Stimulated activated naive B cell treated with anti-CD40 and anti-IgM and Interleukin-4, amounts not matched to agents 10 μg/mL and 1 μg/mL and 100 μg/mL, for 72 hours (primary cell): ENCODE data around the gene CELF2.

Source experiments
- ATAC-seq, 2 donors: fragments of 150-1000 bp; cut with Tn5 transposase; replicated peaks; 2 replicates each; pipeline ENCODE4 v1.10.0; 2021; ENCODE audit warnings: moderate library complexity in 1 of 2
- DNase-seq: peaks from one replicate; pipeline ENCODE4 v3.0.0; 2021
- H3K27ac Mint-ChIP-seq: one replicate; pipeline ENCODE4 v1.8.0; 2022; ENCODE audit warnings: mild to moderate bottlenecking, mixed read lengths
- H3K27me3 Mint-ChIP-seq, 2 donors: one replicate each; pipeline ENCODE4 v1.8.0; 2022; ENCODE audit warnings: mixed read lengths in 2 of 2
- H3K36me3 Mint-ChIP-seq, 2 donors: one replicate each; pipeline ENCODE4 v1.8.0; 2022; ENCODE audit warnings: mixed read lengths in 2 of 2, mild to moderate bottlenecking in 1 of 2
- H3K4me1 Mint-ChIP-seq, 2 donors: one replicate each; pipeline ENCODE4 v1.8.0; 2022; ENCODE audit warnings: mixed read lengths in 2 of 2, mild to moderate bottlenecking in 1 of 2
- H3K4me3 Mint-ChIP-seq, 2 donors: one replicate each; pipeline ENCODE4 v1.8.0; 2022; ENCODE audit warnings: mild to moderate bottlenecking in 2 of 2, mixed read lengths in 2 of 2, moderate library complexity in 1 of 2
- H3K9me3 Mint-ChIP-seq, 2 donors: one replicate each; pipeline ENCODE4 v1.8.0; 2022; ENCODE audit warnings: mixed read lengths in 2 of 2, mild to moderate bottlenecking in 1 of 2

The CELF2 gene

DNA sequence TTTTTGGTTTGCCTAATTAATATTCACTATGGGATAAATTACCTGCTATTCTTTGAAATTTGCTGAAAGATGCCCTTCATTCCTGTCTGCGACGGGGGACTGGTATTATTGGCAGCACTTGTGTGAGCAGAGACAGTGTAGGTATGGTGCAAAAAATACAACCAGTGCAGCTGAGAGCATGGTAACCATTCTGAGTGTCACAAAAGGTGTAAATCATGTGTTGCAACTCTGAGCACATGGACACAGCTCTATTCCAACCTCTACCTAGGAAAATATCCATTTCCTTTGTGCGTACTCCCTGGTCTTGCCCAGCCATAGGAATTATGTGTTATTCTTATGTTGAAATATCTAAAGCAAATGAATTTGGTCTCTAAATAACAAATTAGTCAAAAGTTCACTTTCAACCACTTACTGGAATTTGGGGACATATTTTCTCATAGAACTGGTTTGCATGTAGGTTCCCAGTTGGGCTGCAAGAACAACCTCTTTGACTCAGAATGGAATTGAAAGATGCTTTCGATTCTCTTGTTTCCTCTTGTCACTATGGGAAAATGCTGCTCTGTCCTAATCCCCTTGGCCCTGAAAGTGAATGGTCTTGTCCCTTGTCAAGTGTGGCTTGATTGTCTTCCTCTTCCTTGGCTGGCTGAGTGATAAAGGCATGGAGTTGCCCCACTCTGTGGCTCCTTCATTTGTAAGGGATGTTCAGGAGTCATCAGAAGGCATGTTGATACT lies 57.0 kb downstream of the CELF2 start:
- Mint-ChIP-seq H3K27me3 (peaks cover 12 to 27% of the 10 kb centered on the region in 2 donors), H3K4me3 (no peak overlapping the region), H3K27ac (no peak overlapping the region)

DNA sequence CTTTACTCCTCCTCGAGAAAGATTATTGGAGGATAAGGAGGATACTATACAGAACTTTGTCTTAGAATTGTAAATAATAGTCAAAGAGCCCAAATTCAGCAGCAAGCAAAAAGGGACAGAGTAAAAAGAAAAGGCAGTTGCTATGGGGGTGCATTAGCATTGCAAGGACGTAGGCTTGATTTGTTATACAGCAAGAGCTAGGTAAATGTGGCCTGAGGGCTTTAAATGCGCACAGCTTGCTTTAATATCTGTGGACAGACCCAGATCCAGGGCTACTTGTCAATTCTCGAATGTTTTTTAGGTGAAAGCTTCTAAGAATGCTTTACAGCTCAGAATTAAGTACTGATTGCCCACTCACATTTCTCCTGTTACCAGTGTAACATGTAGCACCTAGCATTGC lies 58.5 kb downstream of the CELF2 start:
- Mint-ChIP-seq H3K27ac (no peak overlapping the region), H3K27me3 (peaks cover 6 to 18% of the 10 kb centered on the region in 2 donors)
- no peak for ATAC-seq

More for the DNA sequence above, 57.0 kb downstream of the CELF2 start:
- Mint-ChIP-seq H3K9me3 (no peaks in the 10 kb centered on the region), H3K4me1 (peaks cover 0 to 3% of the 10 kb centered on the region in 2 donors), H3K36me3 (no peaks in the 10 kb centered on the region)
- ATAC-seq (peak in 1 of 2 donors; percentile 51), DNase-seq (no peak)

DNA sequence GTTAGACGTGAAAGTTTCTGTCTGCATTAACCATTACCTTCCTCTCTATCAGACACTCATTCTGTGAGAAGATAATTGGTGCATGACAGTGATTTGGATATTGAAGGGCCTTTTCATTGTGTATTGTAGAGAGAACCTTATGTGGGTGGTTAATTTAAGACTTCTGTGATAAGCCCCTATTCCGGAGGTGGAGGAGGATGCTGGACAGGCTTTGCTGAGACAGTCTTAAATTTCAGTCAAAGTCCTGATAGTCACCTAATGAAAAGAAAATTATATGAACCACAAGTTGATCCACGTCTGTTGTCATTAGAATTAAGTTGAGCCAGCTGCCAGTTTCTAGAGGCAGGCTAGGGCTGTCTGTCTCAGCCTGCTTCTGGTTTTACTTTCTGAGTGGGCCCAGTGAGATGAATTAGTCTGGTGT lies 62.9 kb downstream of the CELF2 start:
- no peaks in the 10 kb centered on the region for H3K36me3 Mint-ChIP-seq
- peaks cover 0 to 2% of the 10 kb centered on the region in 2 donors for H3K4me1 Mint-ChIP-seq
- H3K9me3 Mint-ChIP-seq: no peaks in the 10 kb centered on the region
- DNase-seq (no peak), ATAC-seq (peak in 1 of 2 donors; percentile 80)
- H3K4me3 Mint-ChIP-seq: no peak overlapping the region
- H3K27ac Mint-ChIP-seq: no peak overlapping the region
- H3K27me3 Mint-ChIP-seq: peaks cover 9 to 18% of the 10 kb centered on the region in 2 donors

More for the DNA sequence above, 58.5 kb downstream of the CELF2 start:
- Mint-ChIP-seq H3K4me3 (no peak overlapping the region), H3K4me1 (peaks cover 0 to 4% of the 10 kb centered on the region in 2 donors), H3K36me3 (no peaks in the 10 kb centered on the region), H3K9me3 (no peaks in the 10 kb centered on the region)
- DNase-seq: no peak

DNA sequence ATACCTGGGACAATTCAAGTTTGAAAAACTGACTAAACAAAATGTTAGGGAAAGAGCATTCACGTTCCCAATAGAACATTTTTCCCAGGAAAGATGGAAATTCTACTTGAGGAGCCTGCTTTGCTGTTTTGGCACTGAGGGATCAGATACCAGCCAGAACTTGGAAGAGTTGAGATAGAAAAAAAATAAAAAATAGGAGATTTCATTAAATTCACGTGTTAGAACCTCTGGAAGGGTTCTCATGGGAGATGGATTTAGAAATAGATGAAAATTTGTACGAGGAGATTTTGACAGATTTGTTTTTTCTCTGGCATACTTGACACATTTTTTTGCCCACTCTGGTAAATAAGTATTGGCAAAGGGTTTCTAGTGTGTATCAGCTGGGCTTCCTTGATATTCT lies 63.7 kb downstream of the CELF2 start:
- no peaks in the 10 kb centered on the region for H3K9me3 Mint-ChIP-seq
- no peaks in the 10 kb centered on the region for H3K36me3 Mint-ChIP-seq
- DNase-seq (no peak), ATAC-seq (no peak)
- peaks cover 0 to 2% of the 10 kb centered on the region in 2 donors for H3K4me1 Mint-ChIP-seq
- H3K27me3 Mint-ChIP-seq: peaks cover 5 to 17% of the 10 kb centered on the region in 2 donors
- no peak overlapping the region for H3K27ac Mint-ChIP-seq
- no peak overlapping the region for H3K4me3 Mint-ChIP-seq

DNA sequence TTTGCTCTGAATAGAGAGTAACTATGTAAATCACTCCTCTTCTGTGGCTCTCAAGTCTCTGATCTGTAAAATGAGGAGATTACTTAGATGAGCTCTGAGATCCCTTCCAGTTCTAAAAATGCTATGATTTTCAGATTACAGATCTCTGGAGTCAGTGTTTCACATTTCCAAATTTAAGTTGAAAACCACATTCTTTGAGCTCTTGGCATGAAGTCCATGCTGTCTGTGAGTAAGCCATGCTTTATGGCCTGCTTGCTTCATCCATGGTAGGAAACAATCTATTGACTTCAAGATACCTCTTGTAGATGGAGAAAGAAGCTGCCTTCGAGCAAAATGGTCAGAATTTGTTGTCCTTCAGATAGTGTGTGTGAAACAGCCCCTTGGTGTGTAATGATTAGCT lies 64.9 kb downstream of the CELF2 start:
- Mint-ChIP-seq H3K4me3 (no peak overlapping the region), H3K36me3 (no peaks in the 10 kb centered on the region), H3K9me3 (no peaks in the 10 kb centered on the region), H3K27ac (no peak overlapping the region), H3K27me3 (peaks cover 5 to 17% of the 10 kb centered on the region in 2 donors), H3K4me1 (peaks cover 0 to 2% of the 10 kb centered on the region in 2 donors)
- ATAC-seq: no peak
- no peak for DNase-seq

DNA sequence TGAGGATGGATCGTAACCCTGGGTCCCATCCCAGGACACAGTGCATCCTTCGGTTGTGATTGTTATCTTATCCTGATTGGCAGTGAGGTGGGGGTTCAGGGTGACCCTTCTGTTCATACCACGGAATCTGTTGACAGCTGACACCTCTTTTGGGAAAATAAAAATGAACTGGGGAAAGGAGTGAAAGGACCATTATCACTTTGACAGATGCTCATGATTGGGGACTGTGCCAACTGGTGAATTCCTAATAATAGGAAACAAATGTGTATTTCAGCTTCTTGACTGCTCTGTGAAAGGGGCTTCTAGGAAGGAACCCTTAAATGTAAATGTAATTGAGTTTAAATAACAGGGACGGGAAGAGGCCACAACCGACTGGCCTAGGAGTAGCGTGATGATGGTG lies 65.4 kb downstream of the CELF2 start:
- Mint-ChIP-seq H3K9me3 (no peaks in the 10 kb centered on the region), H3K4me1 (peaks cover 0 to 2% of the 10 kb centered on the region in 2 donors), H3K4me3 (no peak overlapping the region), H3K36me3 (no peaks in the 10 kb centered on the region), H3K27me3 (peaks cover 5 to 17% of the 10 kb centered on the region in 2 donors), H3K27ac (no peak overlapping the region)
- DNase-seq: no peak
- no peak for ATAC-seq

DNA sequence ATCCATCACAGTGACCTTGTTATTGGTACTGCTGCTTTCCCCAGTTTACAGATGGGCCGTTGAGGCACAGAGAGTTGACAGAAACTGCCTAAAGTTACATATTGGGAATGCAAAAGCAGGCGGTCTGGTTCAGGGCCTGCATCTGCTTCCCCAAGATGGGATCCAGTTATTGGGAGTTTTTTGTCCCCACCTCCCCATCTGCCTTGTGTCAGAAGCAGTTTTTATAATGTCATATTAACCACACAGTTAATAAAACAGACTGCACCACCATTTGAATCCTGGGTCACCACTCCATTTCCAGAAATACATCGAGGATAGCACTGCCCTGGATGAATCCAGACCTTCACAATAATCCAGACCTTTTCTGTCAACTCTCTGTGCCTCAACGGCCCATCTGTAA lies 67.9 kb downstream of the CELF2 start:
- H3K27ac Mint-ChIP-seq: no peak overlapping the region
- H3K4me3 Mint-ChIP-seq: no peak overlapping the region
- ATAC-seq: no peak
- no peaks in the 10 kb centered on the region for H3K36me3 Mint-ChIP-seq
- H3K27me3 Mint-ChIP-seq: peaks cover 5 to 17% of the 10 kb centered on the region in 2 donors
- peaks cover 0 to under 1% of the 10 kb centered on the region in 2 donors for H3K4me1 Mint-ChIP-seq
- no peak for DNase-seq
- no peaks in the 10 kb centered on the region for H3K9me3 Mint-ChIP-seq

DNA sequence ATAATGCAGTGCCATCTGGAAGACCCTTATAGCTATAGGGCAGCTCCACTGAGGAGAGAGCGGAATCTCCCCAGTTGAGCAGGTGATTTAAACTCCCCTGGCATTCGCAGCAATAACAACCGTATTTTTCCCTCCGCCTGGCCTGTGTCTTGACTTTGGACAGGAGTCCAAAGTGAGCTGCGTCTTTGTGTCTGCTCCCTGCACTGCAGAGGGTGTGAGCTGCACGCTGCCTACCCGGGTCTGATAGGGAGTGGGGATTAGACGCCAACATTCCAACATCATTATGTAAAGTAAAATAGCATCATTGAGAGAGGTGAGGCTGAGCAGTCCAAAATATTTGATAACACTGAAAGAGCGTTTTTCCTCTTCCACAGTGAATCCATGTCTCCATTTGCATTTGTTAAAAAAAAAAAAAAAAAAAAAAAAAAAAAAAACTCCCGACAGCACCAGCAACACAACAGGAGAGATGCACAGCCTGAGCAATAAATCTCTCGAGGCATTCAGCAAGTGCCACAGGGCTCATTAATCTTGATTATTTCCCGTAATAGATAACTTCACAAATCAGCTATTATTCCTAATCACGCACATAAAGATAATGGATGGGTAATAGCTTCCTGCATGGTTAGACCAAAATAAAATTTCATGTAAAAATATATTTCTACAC lies 68.6 kb downstream of the CELF2 start:
- Mint-ChIP-seq H3K36me3 (no peaks in the 10 kb centered on the region), H3K4me3 (no peak overlapping the region), H3K4me1 (peaks cover under 1 to 2% of the 10 kb centered on the region in 2 donors), H3K9me3 (no peaks in the 10 kb centered on the region), H3K27me3 (peaks cover 5 to 17% of the 10 kb centered on the region in 2 donors), H3K27ac (no peak overlapping the region)
- no peak for DNase-seq
- ATAC-seq: no peak

DNA sequence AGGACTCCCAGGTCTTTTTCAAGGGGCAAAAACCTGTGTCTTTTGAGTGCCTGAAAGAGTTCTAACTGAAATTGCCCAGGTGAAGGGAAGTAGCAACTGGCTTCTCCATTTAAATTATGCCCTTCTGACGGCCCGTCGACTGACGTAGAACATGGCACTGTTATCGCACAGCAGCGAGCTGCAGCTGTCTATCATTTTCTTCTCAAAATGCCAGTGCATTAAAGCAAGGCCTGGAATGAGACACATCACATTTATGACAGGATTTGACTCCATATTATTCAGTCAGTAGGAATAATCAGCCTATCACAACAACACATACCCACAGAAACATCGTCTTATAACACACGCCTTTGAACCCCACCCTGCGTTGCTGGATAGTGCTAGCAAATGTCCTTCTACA lies 69.7 kb downstream of the CELF2 start:
- Mint-ChIP-seq H3K4me1 (peaks cover 3 to 7% of the 10 kb centered on the region in 2 donors), H3K9me3 (no peaks in the 10 kb centered on the region), H3K4me3 (no peak overlapping the region), H3K27me3 (peaks cover 5 to 11% of the 10 kb centered on the region in 2 donors), H3K27ac (no peak overlapping the region), H3K36me3 (no peaks in the 10 kb centered on the region)
- ATAC-seq (no peak), DNase-seq (no peak)

DNA sequence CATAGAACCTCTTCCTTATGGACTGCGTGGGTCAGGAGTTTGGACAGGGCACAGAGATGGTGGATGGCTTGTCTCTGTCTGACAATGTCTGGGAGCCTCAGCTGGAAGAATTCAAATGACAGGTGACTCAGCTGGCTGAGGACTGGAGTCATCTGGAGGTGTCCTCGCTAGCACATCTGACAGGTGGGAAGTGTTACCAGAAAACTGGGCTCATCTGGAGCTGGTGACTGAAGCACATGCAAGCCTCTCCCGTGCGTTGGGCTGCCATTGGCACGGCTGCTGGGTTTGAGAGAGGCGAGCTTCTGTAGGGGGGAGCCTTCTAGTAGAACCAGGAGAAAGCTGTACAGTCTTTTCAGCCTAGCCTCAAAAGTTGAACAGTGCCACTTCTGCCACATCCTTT lies 71.0 kb downstream of the CELF2 start:
- Mint-ChIP-seq H3K4me1 (peaks cover 6 to 9% of the 10 kb centered on the region in 2 donors), H3K9me3 (no peaks in the 10 kb centered on the region), H3K4me3 (no peak overlapping the region), H3K27ac (no peak overlapping the region), H3K27me3 (peaks cover 4 to 5% of the 10 kb centered on the region in 2 donors), H3K36me3 (no peaks in the 10 kb centered on the region)
- ATAC-seq (no peak), DNase-seq (no peak)

DNA sequence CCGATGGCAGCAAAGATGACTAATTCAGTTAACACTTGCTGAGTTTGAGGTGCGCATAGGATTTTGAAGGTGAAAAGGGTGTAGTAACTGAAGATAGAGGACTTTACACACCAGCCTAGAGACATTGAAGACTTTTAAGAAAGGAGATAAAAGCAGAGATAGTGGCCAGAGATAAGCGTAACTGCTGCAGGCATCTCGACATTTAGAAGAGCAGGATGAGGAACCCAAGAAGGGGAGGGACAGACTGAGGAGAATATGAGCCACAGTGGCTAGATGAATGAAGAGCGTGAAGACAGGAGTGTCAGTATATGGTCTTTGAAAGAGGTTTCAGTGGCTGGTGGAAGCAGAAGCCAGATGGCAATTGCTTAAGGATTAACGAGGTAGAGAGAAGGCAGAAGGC lies 71.6 kb downstream of the CELF2 start:
- Mint-ChIP-seq H3K27ac (no peak overlapping the region), H3K4me3 (no peak overlapping the region), H3K36me3 (no peaks in the 10 kb centered on the region), H3K9me3 (no peaks in the 10 kb centered on the region), H3K4me1 (peaks cover 6 to 15% of the 10 kb centered on the region in 2 donors), H3K27me3 (peaks cover under 1 to 2% of the 10 kb centered on the region in 2 donors)
- no peak for DNase-seq
- no peak for ATAC-seq

DNA sequence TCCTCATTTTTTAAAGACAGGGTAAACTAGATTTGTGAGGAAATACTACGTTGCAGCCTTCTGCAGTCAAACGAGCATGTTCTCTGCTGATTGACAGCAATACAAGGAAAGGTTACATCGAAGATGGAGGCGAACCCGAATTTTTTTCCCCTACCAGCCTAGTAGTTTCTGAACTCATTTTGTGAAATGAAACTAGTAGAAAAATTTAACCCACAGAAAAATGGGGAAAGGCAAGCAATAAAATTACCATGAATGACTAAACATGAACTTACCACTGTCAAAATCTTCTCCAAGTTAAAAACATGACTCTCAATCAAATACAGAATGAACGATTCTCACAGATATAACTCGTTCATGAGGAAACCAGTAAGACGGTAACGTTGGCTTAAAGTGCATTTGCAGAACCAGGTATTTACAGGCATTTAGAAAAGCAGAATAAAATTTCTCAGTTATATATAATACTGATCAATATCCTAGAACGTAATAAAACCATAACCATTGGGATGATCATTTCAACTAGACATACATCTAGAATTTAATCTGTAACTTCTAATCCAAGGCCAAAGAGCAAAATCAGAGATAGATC lies 73.9 kb downstream of the CELF2 start:
- Mint-ChIP-seq H3K27me3 (no peaks in the 10 kb centered on the region), H3K27ac (peak overlapping the region; percentile 59), H3K9me3 (no peaks in the 10 kb centered on the region), H3K4me3 (no peak overlapping the region), H3K36me3 (no peaks in the 10 kb centered on the region), H3K4me1 (peaks cover 14 to 26% of the 10 kb centered on the region in 2 donors)
- ATAC-seq (peak; percentile 73 to 84), DNase-seq (peak; percentile 25)

DNA sequence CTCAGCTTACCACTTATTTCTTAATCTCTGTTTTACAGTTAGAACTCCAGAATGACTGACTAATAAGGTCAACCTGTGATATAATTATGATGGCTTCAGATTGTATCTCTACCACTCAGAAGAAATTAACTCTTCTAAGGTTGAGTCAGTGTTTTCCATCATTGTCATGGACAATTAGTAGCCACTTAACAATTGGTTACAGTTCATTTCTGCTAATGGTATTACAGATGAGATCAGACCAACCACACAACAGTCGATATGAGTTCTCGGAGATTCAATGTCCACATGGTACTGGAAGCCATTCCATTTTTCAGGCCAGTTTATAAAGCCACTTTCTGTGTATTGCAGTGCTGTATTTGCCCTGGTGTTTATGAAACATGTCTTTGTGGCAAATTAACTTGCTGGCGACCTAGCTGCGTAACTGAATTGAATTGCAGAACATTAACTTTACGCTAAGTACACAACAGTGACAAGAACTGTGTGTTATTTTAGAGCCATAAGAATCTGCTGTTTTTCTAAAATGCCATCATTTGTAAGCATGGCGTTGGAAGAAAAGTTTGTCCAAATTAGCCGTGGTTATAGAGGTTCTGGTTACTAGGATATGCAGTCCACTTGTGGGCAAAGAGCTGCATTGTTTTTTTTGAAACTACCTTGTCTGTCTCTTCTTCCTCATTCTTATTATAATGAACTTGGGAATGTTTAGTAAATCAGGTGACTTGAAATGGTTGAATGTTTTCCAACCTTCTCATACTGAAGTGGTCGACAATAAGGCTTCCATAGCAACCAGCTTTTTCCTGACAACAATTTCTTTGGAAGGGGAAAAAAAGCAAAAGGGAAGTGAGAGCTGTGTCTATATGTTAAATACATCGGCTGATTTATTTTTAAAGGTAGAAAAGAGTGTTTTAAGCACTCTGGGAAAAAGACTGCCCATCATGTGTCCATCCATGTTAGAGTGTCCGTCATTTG lies 76.4 kb downstream of the CELF2 start:
- Mint-ChIP-seq H3K9me3 (no peaks in the 10 kb centered on the region), H3K27me3 (peaks cover 0 to 7% of the 10 kb centered on the region in 2 donors), H3K4me1 (peaks cover 27 to 44% of the 10 kb centered on the region in 2 donors), H3K4me3 (no peak overlapping the region), H3K27ac (peak overlapping the region; percentile 42), H3K36me3 (no peaks in the 10 kb centered on the region)
- DNase-seq (no peak), ATAC-seq (no peak)

DNA sequence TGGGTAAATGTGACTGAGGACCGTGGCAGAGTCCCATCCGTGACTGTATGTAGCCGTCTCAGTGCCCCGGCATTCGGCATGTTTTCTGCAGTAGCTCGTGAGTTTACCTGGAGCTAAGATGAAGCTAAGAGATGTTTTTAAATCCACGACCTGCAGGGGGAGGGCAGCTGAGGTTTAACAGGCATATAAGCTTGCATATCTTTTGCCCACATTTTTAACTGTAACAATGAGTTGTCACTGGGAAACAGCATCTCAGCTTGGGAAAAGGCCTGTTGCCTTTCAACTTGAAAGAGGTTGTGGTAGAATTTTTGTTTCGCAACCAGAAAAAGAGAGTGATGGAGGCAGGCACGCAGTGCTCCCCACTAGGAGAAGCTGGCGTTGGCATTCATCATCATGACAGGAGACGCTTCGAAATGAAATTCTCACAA lies 77.7 kb downstream of the CELF2 start:
- Mint-ChIP-seq H3K9me3 (no peaks in the 10 kb centered on the region), H3K4me1 (peaks cover 27 to 44% of the 10 kb centered on the region in 2 donors), H3K27ac (no peak overlapping the region), H3K36me3 (no peaks in the 10 kb centered on the region), H3K27me3 (peaks cover 0 to 7% of the 10 kb centered on the region in 2 donors), H3K4me3 (no peak overlapping the region)
- DNase-seq: no peak
- no peak for ATAC-seq
